Activated T-cell treated with anti-CD3 and anti-CD28 coated beads for 48 hours (primary cell): ENCODE results near the gene SFXN5.
"Not testable (repeated sequence)": the region's sequence is repeated elsewhere in the genome, so short reads cannot be mapped to it uniquely, and the experiment has no call there.

Source experiments
- DNase-seq: peaks from one replicate; pipeline ENCODE4 v3.0.0-alpha.2; 2020; ENCODE audit warnings: low read depth

SFXN5 gene

DNA sequence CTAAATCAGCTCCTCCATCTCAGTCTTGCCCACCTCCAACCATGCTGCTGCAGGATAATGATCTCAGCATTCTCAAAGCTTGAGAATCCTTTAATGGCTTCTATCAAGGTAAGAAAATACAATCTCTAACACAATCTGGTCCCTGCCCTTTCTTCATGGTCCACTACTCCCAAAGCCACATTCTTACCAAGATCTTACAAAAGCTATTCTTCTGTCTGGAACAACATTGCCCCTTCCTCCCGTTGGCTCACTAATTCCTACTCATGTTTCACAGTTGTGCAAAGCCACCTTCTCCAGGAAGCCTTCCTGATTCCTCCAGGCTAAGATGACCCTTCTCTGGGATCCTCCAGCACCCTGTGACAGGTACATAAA lies 5.9 kb upstream of the SFXN5 start:
- DNase-seq, result no peak

DNA sequence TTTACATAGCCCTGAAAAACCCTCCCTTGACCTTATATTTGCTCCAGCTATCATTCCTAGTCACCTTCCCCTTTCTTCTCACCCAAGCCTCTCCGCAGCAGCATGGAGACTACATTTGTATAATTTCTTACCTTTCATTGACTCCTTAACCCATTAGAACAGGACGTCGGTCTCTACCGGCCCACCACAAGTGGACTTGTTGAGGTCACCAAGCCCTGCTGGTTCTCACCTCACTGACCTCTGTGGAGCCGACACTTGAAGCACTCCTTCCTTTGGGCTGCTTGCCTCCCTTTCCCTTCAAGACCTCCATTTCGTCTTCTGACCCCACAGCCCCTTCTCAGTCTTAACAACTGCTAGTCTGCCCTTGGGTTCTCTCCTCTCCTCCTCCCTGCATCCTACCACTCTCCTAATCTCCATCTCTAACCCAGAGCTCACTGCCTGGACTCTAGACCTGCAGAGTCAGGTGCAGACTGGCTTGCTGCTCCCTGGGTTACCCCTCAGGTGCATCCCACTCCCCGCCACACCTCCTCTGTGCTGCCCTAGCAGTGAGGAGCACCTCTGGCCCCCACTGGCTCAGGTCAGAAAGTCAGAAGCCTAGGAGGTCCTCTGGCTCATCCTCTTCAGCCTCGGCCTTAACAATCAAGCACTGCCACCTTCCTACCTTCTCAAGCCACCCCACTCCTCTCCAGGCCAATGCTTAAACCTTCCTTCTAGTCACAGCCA lies 5.3 kb upstream of the SFXN5 start:
- DNase-seq, result no peak

DNA sequence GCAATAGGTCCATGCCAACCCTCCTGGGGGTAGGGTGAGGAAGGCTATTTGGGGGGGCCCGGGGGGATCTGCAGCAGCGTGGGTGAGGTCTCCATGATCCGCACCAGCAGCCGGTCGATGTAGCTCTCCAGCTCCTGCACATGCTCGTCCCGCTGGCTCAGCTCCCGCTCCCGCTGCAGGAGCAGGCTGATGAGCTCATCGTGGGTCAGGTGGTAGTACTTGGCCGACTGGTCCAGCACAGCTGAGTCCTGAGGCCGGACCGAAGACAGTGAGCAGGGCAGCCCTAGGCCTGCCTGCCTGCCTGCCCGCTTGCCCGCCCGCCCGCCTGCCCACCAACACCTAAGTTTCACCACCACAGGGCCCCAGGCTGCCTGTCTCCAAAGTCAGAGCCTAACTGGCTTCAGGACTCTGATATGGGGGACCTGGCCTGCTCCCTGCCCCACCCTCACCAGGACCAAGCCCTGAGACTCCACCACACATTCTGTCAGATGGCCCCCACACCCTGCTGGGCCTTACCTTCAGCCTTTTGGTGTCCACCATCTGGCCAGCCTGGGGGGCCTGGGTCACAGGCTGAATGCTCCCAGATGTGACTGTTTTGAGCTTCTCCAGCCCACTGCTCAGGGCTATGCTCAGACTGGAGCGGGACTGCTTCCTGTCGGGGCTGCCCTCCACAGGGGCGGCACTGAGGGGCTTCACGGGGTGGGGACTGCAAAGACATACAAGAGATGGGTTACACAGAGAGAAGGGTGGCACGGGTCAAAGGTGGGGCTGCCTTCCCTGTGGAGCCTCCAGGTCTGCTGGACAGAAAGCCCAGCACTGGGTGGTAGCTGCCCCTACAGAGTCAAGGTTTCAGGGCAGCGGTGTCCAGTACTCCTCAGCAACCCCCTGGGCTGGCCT lies 4.2 kb upstream of the SFXN5 start:
- no peak for DNase-seq

DNA sequence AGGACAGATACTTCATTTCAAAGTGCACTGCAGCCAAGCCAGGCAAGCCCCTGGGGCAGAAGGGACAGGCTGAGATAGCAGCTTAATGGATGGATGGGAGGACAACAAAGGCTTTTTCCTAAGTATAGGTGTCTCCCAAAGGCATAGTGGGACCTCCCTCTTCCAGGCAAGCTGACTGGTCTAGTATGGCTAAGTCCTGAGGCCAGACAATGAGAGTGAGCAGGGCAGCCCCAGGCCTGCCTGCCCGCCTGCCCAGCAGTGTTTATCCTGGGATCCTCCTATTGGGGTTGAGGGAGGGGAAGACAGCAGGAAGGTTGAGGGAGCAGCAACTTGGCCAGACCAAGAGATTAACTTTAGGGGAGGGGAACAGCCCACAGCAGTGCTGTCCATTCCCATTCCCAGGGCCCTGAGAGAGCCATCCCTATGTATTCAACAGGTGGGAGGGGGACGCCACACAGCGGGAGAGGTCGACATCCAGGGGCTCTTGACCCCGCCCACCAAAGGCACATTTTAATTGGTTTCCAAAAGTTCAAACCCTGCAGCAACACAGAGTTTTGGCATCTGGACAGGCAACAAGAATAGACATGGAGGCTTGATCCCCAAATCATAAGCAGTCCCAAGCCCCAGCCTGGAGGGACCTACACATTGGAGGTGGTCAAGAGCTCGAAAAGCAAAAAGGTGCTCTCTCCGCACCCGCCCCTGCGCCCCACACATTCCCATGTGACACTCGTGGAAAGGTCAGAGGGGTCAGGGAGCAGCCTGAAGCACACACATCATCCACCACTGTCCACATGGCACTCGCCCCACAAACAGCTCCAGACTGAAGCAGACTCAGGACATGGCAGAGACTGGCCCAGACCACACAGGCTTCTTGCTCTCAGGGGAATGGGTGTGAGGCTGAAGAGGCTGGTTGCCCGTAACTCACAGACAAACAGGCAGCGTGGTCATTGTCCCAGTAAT lies 2.9 kb upstream of the SFXN5 start:
- no peak for DNase-seq

DNA sequence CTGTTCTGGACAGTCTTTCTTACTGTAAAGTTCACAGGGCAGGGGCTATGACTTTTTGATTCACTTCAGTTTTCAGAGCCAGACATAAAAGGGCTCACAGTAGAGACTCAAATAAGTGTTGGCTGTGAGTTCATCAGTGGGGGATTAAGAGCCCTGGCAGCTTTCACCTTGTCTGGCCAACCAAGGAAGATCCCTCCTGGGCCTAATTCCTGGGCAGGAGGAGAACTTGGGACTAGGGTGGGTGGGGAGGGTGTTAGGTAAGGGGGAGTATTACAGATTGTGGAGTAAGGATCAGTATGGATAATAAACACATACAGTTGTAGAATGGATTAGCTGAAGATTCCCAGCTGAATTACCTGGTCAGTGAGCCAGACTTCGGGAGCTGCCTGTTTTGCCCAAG lies 904 bp upstream of the SFXN5 start:
- DNase-seq, result no peak

DNA sequence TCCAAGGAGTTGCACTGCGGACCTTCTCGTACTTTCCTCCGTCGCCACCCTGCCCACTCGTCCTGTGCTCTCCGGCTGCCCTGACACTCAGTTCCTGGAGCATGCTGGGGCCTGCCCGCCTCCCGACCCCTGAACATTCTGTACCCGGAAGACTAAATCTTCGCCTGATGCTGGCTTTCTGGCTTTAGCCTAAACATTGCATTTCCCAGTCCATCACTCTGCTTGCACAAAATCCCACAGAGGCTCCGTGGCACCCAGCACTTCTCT lies 550 bp upstream of the SFXN5 start:
- DNase-seq, result no peak

DNA sequence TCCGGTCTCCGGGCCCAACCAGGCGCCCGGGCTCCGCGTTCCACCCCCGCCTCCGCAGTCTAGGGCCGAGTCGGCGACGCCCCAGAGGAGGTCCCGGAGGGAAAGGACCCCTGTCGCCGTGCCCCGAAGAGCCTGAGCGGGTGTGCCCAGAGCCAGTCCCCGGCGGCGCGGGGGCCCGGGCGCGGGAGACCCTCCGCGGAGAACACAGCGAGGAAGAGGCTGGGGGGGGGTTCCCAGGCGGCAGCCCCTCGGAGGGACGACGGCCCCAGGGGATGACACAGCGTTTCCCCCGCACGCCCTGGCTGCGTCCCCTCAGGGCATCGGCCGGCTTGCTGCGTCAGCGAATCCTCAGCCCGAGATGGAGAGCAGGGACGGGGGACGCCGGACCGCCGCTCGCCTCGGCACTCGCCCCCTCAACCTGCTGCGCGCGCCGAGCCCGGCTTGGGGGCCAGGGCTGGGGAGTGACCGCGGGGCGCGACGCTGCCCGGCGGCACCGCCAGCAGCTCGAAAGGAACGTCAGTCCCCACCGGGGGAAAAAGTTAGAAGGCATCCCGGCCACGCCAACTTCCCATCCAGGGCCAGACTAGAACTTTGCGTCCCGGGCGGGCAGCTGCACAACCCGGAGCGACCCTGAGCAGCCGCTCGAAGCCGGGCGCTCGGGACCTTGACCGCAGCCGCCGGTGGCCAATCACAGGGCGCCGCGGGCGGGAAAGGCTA lies 711 bp downstream of the SFXN5 start:
- DNase-seq, result peak; percentile 49

DNA sequence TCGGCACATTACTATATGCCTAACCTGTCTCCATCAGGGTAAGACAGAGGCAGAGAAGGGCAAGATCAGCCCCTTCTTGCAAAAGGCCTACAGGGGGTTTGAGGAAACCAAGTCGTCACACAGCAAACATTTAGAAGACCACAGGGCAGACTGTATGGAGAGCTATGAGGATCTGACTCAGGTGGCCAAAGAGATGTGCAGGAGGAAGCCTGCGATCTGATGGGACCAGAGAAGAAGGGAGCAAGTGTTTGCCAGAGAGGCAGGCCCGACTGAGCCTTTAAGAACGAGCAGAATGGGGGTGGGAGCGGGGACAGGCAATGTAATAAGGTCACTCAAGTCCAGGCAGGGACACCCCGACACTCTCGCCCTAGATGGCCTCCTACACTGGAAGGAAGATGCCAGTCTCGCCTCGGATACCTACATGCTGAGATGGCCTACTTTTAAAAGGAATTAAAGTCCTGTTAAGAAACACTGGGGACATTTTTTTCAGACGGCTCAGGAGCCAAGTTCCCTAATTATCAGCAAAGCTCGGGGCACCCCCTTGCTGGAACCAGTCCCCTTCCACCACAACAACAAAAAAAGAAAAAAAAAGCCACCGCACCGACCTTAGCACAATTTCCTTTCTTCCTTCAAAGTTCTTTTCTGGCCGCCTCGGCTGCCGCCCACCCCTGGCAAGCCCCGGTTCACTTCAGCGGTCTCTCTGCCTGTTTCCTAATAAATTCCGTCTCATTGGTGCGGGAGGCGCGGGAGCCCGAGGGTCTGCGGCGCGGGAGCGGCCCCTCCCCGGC lies 1.5 kb downstream of the SFXN5 start:
- no peak for DNase-seq

DNA sequence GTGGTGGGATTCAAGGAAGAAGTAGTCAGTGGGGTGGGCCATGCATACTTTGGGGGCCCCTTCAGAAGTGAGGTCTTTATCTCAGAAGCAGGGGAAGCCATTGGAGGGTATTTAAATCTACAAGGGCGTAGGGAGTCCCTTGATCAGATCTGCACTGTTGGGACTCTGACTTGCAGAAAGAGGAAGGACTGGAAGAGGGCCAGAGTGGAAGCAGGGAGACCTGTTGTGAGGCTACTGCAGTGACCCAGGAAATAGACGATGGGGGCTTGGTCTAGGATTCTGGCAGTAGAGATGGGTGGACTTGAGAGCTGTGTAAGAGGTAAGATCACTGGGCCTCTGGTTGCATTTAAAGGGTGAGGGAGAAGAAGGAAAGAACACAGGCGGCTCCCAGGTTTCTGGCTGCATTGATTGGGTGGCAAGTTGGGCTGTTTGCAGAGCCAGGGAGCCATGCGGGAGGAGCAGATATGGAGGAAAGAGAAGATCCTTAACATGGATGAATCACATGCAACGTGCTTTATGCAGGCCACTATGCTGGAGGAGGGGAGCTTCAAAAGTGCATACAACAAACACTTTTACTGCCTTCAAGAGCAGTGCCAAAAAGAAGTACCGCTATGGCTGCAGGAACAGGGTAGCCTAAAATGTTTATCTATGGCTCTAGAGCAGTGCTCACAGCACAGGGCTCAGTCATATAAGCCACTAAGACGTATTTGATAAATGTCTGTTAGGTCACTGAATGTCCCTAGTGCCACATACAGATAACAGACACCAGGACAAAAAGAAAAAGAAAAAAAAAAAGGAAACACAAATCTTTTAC lies 2.3 kb downstream of the SFXN5 start:
- DNase-seq, result no peak

DNA sequence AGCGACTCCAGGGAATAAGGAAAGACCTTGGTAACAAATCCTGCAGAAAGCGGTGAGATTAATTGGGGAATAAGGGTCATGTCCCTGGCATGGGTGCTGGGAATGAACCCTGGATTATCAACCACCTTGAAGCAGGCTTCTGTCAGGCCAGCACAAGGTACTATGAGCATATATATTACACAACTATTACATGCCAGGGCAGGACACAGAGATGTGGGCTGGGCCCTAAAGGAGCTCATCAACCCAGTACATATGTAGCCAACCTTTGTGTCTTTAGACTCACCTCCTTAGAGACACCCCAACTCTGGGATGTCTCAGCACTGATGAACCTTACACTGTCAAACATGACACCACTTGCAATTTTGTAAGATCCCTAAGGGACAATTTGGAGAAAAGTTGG lies 3.4 kb downstream of the SFXN5 start:
- no peak for DNase-seq

DNA sequence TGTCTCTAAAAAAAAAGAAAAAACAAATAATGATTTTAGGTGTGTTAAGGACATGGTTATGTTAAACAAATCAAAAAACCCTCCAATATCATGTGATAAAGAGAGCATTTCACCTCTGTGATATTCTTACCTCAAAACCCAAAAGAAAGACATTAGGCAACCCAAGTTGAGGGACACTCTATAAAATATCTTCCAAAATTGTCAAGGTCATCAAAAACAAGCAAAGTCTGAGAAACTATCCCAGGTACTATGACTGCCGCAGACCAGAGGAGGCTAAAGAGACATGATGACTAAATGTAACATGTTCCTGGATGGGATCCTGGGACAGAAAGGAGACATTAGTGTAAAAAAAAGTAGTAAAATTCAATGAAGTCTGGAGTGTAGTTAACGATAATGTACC lies 4.5 kb downstream of the SFXN5 start:
- no peak for DNase-seq

DNA sequence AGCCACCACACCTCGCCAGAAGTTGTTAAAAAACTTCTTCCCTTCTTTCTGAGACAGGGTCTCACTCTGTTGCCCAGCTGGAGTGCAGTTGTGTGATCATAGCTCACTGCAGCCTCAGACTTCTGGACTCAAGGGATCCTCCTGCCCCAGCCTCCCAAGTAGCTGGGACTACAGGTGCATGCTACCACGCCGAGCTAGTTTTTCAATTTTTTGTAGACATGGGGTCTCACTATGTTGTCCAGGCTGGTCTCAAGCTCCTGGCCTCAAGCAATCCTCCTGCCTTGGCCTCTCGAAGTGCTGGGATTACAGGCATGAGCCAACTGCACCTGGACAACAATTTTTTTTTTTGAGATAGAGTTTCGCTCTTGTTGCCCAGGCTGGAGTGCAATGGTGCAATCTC lies 6.4 kb downstream of the SFXN5 start:
- not testable (repeated sequence) for DNase-seq

DNA sequence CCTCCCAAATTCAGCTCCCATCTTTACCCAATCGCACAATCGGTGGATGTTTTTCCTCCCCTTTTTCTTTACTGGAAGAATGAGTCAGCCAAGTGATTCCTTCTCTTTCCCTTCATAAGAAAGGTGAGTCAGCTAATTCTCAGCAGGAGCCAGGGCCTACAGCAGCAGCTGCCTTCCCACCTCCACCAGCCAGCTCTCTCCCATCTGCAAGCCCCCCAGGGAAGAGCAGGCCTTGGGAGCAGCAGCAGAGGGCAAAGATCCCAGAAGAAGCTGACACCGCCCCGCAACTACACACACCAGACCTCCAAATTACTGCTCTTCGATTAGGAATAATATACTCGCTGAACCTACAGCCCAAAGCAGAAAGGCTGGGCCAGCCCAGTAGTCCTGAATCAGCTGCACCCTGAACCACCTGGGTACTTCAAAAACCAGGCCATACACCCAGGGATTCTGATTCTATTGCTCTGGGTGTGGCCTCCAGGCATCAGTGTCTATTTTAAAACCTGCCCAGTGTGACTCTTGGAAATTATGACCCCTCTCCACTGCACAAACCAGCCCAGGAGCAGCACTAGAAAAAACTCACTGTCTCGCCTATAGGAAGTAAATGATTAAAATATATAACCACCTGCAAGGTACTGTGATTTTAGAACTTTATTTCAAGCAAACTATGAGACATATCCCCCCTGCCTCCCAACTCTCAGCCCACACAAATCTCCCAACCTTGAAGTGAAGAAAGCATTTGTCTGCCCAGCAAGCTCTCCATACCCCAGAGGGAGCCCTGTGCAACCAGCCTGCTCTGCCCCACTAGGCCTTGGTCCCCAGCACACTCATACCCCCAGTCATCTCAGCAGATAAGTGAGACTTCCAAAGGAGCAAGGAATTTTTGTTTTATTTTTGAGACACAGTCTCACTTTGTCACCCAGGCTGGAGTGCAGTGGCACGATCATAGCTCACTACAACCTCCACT lies 7.3 kb downstream of the SFXN5 start:
- no peak for DNase-seq

DNA sequence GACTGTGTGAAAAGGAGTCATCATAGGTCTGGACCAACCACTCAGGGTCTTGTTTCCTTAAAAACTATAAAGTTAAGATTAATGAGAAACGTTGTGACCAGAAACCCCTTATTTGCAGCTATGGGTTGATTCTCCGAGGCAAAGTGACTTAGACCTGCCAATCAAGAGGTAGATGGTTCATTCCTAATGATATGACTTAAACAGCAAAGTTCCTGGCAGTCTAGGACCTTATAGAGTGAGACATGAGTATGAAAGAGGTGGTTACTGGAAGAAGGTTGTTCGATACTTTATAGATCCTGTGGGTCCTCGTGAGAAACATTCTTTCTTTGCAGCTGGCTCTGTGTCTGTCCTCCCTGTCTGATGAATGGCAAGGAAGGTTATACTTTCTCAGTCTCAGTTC lies 8.0 kb downstream of the SFXN5 start:
- no peak for DNase-seq

DNA sequence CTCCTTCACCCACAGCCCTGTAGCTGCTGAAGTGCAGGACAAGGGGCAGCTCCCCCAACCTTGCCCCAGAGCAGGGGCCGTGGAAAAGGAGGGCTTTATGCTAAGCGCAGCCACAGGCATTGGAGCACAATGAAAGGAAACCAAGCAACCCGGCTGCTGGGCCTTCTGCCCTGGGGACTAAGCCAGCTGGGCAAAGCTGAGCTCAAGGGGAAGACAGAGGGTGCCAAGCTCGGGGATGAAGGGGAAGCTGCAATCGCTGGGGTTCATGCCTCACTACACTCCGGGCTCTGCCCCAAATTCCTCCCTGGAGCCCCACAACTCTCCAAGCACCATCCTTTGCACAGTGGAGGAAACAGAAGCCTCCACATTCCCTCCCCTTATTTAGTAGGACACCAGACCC lies 12.4 kb downstream of the SFXN5 start:
- DNase-seq, result no peak

DNA sequence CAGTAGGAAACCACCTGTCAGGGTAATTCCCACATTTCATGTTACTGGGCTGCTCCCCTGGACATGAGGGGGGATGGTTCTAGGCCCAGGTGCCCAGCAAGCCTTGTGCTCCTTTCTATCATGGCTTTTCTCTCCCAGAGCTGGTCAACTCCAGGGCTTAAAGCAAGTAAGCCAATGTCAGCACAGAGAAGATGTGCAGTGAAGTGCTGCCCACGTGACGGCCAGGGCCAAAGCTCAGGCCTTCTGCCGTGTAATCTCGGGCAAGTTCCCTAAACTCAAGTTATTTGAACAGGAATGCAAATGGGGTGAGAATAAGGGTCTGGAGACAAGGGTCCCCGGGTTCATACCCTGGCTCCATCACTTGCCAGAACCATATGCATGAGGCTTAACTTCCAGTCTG lies 16.5 kb downstream of the SFXN5 start:
- DNase-seq, result no peak

DNA sequence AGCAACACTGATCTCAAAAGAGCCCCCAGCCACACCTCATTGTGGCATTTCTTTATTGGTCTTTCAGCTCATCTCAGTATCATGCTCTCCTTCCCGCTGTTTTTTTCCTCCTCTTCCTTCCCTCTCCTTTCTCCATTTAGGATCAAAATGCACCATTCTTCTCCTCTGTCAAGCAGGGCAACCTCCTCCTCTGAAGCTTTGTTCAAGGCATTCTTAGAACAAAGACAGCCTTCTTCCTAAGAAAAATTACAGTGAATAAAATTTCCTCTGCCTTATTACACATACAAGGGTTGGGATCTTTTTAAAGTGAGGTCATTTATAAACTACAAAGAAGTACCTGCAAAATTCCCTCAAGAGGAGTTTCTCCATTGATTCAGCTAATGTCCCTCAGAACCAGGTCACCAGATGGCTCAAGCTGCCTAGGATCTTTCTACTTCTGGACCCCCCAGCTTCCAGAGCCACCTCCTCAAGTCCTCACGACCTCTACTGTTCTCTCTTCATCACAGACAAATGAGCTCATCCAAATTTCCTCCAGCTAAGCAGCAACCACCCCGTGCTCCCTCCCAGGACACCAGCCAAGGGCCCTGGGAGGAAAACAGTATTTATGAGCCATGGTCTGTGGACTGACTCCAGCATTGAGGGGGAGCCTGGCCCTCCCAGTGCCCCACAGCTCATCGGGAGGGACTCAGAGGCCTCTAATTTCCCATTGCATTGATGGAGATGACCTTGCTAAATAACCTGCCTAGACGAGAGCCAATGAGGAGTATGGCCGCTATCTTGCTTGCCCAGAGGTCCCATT lies 18.0 kb downstream of the SFXN5 start:
- no peak for DNase-seq

DNA sequence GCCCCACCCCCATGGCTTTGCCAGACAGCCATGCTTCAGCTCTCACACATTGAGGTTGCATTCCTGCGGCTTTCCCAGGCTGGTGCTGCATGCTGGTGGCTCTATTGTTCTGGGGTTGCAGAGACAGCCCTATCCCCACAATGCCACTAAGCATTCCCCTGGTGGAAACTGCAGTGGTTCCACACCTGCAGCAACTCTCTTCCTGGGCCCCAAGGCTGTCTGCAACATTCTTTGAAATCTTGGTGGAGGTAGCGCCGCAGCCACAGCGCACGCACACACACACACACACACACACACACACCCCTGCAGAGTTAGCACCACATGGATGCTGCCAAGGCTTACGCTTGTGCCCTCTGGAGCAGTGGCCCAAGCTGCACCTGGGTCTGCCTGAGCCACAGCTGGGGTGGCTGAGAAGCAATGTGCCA lies 21.4 kb downstream of the SFXN5 start:
- no peak for DNase-seq
